Measurements from ENCODE around the gene SDE2. TPM values are rescaled to one million over a fixed set of nuclear protein-coding genes. Genes with fewer than 3 reads are reported as not detected.

Gene SDE2
- total RNA-seq, 4 donors from 2014 or later = 4.4 to 19.2 (median 13.2) TPM

GRCh38 chr1:225949041-225949440 lies 50.1 kb downstream of the SDE2 start:
- H3K27ac ChIP-seq = no peak overlapping the region
- no peak for TF ChIP-seq CTCF (IDR thresholded peaks at IDR 0.05)
- TF ChIP-seq EP300 (IDR thresholded peaks at IDR 0.05; ENCODE audit: low read depth) = no peak
- TF ChIP-seq POLR2A (IDR thresholded peaks at IDR 0.05) = no peak
- TF ChIP-seq POLR2AphosphoS5 (IDR thresholded peaks at IDR 0.05) = no peak
- H3K27me3 ChIP-seq = no peaks in the 10 kb centered on the region
- H3K4me3 ChIP-seq = no peak overlapping the region
- no peaks in the 10 kb centered on the region for H3K9me3 ChIP-seq
- H3K36me3 ChIP-seq = no peaks in the 10 kb centered on the region
- WGBS, 2 donors (ENCODE audit: low coverage in 1 of 2) = 69 to 80% methylated on average over 4 to 6 of the region's 6 CpGs
- intact Hi-C loops (cut with DNase I; ENCODE audit: low total_unique reads) = no loop called here
- in situ Hi-C loops (cut with MboI; ENCODE audit: low pct_ligation_motif_present in 1 of 4, low pct_unique_long_range_greater_than_20kb in 1 of 4, low sequenced_read_pairs in 3 of 4) = no loop called here
- DNase-seq = no peak
- H3K4me1 ChIP-seq = no peaks in the 10 kb centered on the region

GRCh38 chr1:225946803-225947202 lies 52.3 kb downstream of the SDE2 start:
- H3K27me3 ChIP-seq = no peaks in the 10 kb centered on the region
- 80 to 90% methylated on average over 2 to 5 of the region's 5 CpGs for WGBS, 2 donors (ENCODE audit: low coverage in 1 of 2)
- no peaks in the 10 kb centered on the region for H3K36me3 ChIP-seq
- no peaks in the 10 kb centered on the region for H3K9me3 ChIP-seq
- in situ Hi-C loops (cut with MboI; ENCODE audit: low pct_ligation_motif_present in 1 of 4, low pct_unique_long_range_greater_than_20kb in 1 of 4, low sequenced_read_pairs in 3 of 4) = no loop called here
- no peak overlapping the region for H3K4me3 ChIP-seq
- H3K4me1 ChIP-seq = no peaks in the 10 kb centered on the region
- no peak for TF ChIP-seq POLR2A (IDR thresholded peaks at IDR 0.05)
- no peak for TF ChIP-seq CTCF (IDR thresholded peaks at IDR 0.05)
- no peak for TF ChIP-seq EP300 (IDR thresholded peaks at IDR 0.05; ENCODE audit: low read depth)
- TF ChIP-seq POLR2AphosphoS5 (IDR thresholded peaks at IDR 0.05) = no peak
- DNase-seq = no peak
- H3K27ac ChIP-seq = no peak overlapping the region
- intact Hi-C loops (cut with DNase I; ENCODE audit: low total_unique reads) = no loop called here

GRCh38 chr1:225946082-225946620 lies 53.0 kb downstream of the SDE2 start:
- H3K27me3 ChIP-seq = no peaks in the 10 kb centered on the region
- whole genome bisulfite sequencing, 2 donors (ENCODE audit: low coverage in 1 of 2) = 76 to 83% methylated on average over 1 to 4 of the region's 4 CpGs
- no peaks in the 10 kb centered on the region for H3K9me3 ChIP-seq
- no peak for TF ChIP-seq CTCF (IDR thresholded peaks at IDR 0.05)
- no peak for TF ChIP-seq POLR2A (IDR thresholded peaks at IDR 0.05)
- no peak for TF ChIP-seq EP300 (IDR thresholded peaks at IDR 0.05; ENCODE audit: low read depth)
- no peak for TF ChIP-seq POLR2AphosphoS5 (IDR thresholded peaks at IDR 0.05)
- no peak overlapping the region for H3K4me3 ChIP-seq
- in situ Hi-C loops (cut with MboI; ENCODE audit: low pct_ligation_motif_present in 1 of 4, low pct_unique_long_range_greater_than_20kb in 1 of 4, low sequenced_read_pairs in 3 of 4) = no loop called here
- H3K27ac ChIP-seq = no peak overlapping the region
- intact Hi-C loops (cut with DNase I; ENCODE audit: low total_unique reads) = no loop called here
- DNase-seq = no peak
- H3K36me3 ChIP-seq = no peaks in the 10 kb centered on the region
- peaks cover 0 to 6% (median 2%) of the 10 kb centered on the region in 4 donors for H3K4me1 ChIP-seq

GRCh38 chr1:225945564-225945963 lies 53.6 kb downstream of the SDE2 start:
- no peak overlapping the region for H3K27ac ChIP-seq
- H3K4me3 ChIP-seq = no peak overlapping the region
- DNase-seq = no peak
- 79% methylated on average over 4 of the region's 4 CpGs; no CpG with 5 or more reads in 1 of the 2 donors for WGBS, 2 donors (ENCODE audit: low coverage in 1 of 2)
- H3K4me1 ChIP-seq = peaks cover 4 to 11% (median 7%) of the 10 kb centered on the region in 4 donors
- intact Hi-C loops (cut with DNase I; ENCODE audit: low total_unique reads) (no loop called here), in situ Hi-C loops (cut with MboI; ENCODE audit: low pct_ligation_motif_present in 1 of 4, low pct_unique_long_range_greater_than_20kb in 1 of 4, low sequenced_read_pairs in 3 of 4) (no loop called here)
- no peak for TF ChIP-seq POLR2AphosphoS5 (IDR thresholded peaks at IDR 0.05)
- TF ChIP-seq CTCF (IDR thresholded peaks at IDR 0.05) = no peak
- no peak for TF ChIP-seq EP300 (IDR thresholded peaks at IDR 0.05; ENCODE audit: low read depth)
- no peak for TF ChIP-seq POLR2A (IDR thresholded peaks at IDR 0.05)
- no peaks in the 10 kb centered on the region for H3K9me3 ChIP-seq
- no peaks in the 10 kb centered on the region for H3K27me3 ChIP-seq
- no peaks in the 10 kb centered on the region for H3K36me3 ChIP-seq

Measured in transverse colon (tissue), 4 donors.